HG03060 (cell line): ENCODE results near the gene R3HDML.

ENCODE experiments used
- ATAC-seq: cut with Tn5 transposase; IDR thresholded peaks from one replicate; pipeline ENCODE4 v1.9.1; 2021; ENCODE audit warnings: low read depth, moderate number of reproducible peaks; ENCODE audit not compliant: unreplicated experiment

Gene R3HDML

DNA sequence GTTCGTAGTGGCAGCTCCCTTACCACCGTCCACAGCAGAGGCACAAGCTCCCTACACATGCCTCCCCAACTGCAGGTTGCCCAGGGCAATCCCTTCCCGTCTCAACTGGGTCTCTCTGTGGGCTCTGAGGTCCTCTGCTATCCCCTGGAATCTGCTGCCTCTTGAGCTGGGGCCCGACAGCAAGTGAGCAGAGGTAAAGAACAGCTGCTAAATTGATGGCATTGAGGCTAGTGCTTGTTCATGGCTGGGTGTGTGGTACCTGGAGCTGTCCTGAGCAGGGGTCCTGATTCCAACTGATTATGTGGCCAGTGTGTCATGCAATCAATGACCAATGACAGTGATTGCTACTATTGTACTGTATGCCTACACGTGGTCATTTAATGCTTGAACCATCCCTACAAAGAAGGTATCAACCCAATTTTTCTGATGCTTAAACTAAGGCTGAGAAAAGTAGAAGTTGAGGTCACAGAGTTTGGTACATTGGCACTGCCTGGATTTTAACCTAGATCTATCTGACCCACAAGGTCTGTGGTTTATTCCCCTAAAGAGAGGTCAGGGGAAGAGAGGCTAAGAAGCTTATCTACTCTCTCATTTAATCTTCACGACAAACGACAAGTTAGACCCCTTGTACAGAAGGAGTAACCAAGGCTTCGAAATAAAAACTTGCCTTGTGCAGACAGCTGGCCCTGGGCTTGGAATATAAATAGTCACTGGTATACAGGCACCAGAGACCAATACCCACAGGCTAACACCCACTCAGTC, 59.7 kb downstream of the R3HDML start:
- no peak for ATAC-seq

DNA sequence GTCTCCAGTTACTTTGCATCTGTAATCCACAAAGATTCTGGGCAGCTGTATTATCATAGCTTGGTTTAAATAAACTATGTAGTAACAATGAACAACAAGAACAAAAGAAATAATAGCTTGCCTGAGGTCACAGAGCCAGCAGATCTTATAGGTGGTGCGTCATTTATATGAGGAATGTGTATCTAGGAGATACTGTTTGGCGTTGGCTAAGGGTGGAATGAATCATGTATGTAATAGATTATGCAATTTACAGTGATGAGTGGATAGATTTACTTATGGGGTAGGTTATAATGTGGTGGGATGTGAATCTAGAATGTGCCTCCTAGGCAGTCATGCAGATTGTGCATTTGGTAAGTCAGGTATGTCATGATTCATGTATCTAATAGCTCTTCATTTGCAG, 61.5 kb downstream of the R3HDML start:
- no peak for ATAC-seq

DNA sequence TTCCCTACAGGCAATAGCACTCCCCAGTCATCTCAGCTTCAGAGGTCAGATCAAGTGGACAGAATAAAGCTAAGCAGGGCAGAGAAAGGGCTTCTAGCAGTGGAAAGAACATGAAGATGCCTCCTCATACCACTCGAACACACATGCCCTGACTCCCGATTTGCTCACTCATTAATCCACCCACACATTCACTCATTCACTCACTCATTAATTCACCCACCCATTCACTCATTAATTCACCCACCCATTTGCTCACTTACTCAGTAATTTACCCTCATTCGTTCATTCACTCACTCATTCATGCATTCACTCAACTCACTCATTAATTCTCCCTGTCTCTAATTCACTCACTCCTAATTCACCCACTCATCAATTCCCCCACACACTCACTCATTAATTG, 62.6 kb downstream of the R3HDML start:
- no peak for ATAC-seq

DNA sequence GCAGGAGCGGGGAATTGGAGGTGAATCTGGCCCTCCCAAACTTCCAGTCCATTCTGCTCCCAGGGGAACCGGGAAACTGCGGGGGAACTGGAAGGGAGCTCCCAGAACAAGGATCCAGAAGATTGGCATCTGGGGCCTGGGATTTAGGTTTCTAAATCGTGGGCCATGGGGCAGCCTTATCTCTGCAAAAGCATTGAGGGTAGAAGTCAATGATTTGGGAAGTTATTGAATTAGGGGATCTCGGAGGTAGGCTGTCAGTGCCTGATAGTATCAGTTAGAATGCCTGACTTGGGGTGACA, 63.8 kb downstream of the R3HDML start:
- ATAC-seq, result no peak
